GM19463 (cell line): ENCODE data around the gene LINS1.
"Not testable (repeated sequence)": the region's sequence is repeated elsewhere in the genome, so short reads cannot be mapped to it uniquely, and the experiment has no call there.

Experiments
- ATAC-seq: cut with Tn5 transposase; IDR thresholded peaks from one replicate; pipeline ENCODE4 v1.9.1; 2021; ENCODE audit warnings: mild to moderate bottlenecking, moderate library complexity; ENCODE audit not compliant: unreplicated experiment

LINS1 gene

DNA sequence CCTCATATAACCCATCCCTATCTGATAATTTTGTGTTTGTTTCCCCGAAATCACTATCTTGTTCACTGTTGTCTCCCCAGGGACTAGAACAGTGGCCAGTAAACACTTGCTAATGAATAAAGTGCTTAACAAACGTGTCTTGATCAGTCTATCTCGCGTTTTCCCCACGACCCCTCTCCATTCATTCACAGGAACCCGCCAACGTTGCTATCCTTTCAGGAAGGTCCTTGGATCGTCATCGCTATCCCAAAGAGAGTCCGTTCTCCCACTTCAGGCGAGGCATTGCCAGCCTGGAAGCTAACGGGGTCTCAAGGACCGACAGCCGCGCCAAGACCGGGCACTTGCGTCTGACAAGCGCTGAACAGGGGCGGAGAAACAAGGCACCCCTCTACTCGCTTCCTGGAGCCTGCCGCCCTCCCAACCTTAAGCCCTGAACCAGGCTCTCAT, 344 bp downstream of the LINS1 start:
- peak; percentile 3 for ATAC-seq

DNA sequence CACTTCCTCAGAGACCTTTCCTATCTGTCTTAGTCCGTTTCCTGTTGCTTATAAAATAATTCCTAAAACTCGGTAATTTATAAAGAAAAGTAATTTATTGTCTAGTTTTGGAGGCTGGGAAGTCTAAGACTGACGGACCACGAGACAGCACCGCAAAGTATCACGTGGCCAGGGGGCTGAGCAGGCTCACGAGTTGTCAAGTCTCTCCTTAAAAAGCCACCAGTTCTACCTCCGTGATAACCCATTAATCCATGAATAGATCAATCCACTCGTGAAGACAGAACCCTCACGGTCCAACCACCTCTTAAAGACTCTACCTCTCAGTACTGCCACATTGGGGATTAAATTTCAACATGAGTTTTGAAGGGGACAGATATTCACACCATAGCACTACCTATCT, 821 bp downstream of the LINS1 start:
- no peak for ATAC-seq

DNA sequence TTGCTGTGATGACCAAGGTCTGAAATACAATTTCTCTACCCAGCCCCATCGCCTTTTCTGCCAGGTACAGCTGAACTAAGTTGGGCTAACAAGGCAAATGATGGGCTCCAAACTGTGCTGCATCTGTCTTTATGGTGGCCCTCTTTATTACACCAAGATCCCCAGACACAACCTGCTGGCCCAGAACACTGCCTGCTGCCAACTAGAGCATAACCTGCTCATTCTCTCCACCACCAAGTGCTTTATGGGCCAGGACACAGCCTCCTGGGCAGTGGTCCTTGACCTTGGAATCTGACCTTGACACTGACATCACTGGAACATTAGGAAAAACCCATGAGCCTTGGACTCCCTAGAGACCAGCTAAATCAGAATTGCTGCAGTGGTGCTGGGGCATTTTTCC, 3.3 kb downstream of the LINS1 start:
- ATAC-seq = no peak

DNA sequence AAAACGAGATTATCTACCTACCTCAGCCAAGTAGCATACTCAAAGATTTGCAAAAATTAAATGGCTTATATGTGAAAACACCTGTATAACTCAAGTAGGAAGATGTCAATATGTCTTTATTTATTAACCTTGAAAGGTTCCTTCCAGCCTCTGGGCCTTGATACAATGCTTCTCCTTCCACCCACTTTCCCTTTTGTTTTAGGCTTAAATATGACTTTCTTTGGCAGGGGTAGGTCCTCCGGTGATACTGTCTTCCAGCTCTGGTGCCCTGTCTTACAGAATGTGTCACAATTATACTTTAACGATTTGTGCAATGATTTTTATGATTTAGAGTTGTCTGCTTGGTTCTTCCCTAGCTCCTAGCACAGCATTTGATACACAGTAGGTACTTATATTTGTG, 4.1 kb downstream of the LINS1 start:
- no peak for ATAC-seq

DNA sequence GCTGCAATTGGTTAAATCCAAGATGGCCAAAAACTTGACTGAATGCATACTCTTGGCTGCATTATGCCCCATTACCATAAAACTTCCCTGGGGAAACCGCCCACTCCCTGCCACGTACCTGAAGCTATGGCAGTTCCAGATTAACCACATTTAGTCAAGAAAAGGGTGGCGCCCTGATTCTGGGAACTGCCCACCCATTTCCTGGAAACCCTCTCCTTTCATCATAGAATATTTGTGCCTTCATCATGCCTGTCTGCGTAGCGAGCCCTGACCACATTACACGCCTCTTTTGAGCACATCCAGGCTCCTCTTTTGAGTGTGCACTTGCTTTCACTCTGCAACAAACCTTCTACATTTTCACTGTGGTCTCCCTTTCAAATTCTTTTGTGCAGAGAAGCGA, 5.2 kb downstream of the LINS1 start:
- ATAC-seq = peak; percentile 82

DNA sequence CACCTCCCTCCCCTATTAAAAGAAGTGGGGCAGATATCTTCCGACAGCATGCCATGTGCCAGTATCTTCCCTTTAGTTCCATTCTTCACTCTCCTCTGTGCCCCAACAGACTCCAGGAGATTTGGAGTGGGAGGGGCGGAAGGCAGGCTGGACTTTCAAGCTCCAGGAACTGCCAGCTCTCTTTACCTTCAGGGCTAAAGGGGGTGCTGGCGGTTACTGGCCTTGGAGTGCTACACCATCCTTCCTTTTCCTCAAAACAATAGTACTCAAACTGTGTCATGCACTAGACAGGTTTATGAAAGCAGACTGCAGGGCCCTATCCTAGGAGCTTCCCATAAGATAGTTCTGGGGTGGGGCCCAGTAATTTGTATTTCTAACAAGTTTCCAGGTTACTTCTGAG, 6.0 kb downstream of the LINS1 start:
- ATAC-seq = no peak

DNA sequence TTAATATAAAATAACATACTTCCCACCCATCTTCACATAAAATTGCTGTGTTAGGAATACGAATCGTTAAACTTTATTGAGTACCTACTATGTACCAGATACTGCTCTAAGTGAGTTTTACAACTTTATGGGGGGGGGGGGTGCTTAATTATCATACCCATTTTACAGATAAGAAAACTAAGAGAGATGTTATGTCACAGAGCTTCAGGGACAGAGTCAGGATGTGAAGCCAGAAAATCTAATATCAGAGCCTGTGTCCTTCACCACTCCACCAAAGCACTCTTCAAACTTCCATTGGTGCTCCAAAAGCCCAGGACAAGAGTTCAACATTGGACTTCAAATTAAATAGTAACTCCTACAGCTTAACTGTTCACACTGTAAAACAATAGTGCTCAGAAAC, 8.6 kb downstream of the LINS1 start:
- ATAC-seq = no peak

DNA sequence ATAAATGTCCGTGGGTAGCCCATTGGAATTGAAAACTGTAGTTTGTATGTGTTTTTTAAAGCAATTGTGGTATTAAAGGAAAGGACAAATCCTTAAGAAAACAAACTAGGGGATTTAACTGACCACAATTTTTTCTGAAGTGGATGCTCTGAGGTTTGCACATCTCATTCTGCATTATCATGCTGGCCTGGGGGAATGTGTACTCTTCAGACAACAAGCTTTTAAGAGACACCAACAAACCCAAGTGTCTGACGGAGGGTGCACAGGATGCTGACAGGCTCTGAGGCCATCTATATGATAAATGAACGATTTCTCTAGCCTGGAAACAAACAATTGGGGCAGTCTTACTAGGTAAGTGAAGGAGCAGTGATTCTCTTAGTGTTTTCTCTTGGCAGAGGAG, 9.1 kb downstream of the LINS1 start:
- ATAC-seq = no peak

DNA sequence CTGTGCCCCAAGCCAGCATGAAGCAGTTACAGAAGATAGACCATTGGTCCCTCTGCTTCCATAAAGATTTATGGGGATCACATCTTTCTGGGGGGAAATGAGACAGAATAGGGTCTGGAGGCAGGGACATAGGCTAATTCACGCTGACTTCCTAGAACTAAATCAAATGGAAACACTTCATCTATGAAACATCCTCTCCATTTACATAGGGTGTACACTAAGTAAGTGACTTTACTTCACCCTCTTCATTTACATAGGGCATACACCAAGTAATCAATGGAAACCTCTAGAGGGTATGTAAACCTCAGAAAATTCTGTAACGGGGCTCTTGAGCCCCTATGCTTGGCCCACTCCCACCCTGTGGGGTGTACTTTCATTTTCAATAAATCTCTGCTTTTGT, 10.1 kb downstream of the LINS1 start:
- ATAC-seq = no peak

DNA sequence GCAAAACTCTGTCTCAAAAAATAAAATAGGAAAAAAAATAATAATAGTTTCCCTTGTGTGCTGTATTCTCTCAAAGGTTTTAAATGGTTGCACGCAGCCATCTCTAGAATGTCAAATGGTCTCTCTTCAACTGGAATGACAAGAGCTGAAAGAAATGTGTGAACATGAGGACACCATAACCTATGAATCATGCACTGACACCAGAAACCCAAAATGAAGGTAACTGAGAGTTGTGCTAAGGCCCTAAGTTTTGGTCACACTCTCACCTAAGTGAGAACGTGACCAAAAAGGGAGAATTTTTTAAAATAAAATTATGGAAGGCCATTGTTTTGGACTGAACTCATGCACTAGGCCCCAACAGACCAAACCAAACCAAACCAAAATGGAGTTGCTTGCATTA, 10.8 kb downstream of the LINS1 start:
- not testable (repeated sequence) for ATAC-seq

DNA sequence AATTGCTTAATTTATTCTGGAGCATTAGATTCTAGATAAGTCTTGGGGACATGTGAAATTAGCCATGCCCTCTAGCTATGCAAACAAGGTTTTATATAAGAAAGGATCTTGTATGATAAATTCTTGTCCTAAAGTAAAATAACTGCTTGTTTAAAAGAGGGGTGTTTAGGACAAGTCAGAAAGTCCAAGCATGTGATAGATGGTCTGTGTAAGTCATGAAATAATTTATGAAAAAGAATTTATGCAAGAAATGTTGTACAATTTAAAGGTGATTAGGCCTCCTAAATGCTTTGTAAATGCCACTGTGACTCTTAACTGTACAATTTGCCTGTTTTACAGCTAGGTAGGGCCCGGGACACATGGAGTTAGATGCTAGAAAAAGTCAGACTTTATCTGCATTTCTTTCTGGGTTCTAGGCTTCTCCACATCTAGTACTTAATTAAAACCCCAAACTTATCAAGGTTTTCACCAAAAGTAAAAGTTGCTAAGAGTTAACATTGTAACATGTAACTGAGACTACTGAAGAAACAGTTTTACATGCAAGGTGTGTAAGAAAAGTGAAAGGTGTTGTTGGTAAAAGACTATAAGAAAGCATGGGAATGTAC, 13.2 kb downstream of the LINS1 start:
- ATAC-seq = no peak

DNA sequence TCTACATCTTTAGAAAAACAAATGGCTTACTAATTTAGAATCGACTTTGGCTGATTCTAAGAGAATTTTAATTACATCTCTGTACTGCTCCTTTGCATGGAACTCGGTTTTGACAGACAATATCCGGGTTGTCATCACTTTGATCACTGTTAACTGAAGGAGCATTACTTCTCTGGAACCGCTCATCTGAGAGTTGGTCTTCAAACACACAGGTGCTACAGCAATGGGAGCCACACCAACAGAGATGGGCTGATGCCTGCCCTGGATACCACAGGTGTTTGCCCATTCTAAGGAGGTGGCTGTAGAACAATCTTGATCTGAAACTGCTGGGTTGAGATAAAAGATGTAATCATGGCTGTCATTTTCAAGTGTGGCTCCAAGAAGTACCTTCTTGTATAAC, 21.6 kb downstream of the LINS1 start:
- no peak for ATAC-seq

DNA sequence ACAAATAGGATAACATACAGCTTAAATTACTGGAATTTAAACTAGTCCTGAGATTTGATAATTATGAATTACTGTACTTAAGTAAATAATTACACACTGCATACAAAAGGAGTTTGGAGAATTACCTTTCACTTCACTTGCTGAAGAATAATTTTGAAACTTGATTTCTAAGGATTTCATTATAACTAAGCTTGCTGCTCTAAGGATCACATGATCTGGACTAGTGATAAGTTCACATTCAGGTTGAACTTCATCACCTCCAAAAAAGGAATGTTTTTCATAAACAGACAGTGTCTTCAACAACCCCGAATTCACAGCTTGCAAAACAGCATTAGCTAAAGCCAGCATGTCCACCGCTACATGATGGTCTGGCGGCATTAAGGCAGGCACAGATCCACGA, 28.5 kb downstream of the LINS1 start:
- ATAC-seq = no peak

DNA sequence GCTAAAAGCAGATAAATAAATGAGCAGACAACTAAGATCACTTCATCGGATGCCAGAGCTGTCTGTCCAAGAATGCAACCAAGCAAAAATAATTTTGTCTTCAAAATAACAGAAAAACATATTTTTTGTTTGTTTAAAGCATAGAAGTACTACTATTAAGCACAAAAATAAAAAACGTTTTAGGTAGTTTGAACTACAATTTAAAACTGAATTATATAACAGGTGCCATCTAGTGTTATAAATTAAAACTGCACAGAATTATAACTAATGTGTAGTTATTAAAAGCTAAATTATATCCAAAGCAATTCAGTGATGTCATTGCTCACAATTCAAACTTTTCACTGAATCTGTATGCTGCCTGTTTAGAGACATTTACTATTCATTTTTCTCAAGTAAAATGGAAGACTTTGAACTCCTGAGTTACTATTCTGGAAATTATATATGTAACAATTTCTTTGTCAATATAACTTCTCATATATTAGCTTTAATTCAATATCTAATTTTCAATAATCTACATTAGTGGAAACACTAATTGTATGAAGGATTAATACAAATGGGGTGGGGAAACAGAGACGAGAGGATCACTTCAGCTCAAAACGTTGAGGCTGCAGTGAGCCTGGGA, 29.5 kb downstream of the LINS1 start:
- no peak for ATAC-seq

DNA sequence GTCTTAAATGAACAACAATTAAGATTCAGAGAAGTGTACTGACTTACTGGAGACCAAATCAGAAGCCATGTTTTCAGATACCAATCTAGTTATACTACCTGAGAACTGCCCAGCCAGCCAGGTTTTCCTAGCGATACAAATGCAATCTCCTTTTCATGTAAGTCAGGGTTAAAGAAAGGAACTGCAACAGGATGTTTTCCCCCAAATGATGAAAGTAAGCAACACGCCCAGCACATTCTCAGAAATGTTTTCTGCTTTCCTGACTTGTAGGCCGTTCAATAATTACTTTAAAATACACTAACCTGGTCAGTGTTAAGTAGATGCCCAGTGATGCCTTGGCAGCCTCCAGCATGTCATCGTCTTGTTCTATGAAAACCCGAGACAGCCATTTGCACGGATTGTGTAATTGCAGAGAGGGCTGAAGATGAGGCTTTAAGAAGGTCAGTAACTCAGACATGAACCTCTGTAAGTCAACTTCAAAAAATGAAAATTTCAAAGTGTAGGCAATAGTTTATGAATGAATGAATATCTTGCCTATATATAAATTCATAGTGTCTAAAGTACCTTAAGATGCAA, 30.3 kb downstream of the LINS1 start:
- no peak for ATAC-seq

DNA sequence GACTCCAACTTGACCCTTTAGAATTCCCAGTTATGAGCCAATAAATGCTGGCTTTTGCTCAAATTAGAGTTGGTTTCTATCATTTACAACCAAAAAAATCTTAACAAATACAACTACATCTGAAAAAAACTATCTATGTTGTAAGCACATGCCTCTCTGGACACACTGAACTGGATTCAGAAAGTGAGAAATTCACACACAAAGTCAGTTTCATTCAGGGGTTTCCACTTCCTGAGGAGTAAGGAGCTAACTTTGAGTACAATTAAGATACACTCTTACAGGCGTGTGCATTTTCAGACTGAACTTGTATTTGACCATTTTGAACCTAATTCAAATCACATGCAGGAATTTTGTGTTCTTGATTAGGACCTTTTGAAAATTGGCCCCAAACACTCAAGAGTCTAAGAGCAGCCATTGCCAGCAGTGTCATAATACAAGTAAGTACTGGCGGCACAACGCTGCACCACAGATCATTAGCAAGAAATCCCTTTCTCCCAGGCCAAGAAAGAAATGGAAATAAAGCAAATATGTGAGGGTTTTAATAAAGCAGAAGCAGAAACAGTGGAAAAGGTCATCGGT, 31.2 kb downstream of the LINS1 start:
- ATAC-seq = peak; percentile 53

DNA sequence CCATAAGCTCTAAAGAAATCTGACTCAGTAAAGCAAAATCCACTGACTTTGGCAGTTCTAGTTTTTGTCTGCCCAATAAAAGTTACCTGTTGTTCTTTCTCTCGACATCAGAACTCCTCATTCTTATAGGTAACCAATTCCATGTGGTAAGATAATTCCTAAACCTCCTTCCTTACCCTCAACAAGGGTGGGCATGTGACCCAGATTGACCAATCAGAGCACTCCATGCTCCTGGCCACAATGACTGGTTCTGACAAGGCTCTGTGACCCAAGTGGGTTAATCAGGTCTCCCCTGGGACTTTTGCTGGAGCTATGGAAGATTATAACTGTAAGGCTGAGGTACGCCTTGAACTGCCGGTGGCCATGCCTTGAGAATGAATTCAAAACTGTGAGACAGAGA, 31.7 kb downstream of the LINS1 start:
- ATAC-seq = no peak

DNA sequence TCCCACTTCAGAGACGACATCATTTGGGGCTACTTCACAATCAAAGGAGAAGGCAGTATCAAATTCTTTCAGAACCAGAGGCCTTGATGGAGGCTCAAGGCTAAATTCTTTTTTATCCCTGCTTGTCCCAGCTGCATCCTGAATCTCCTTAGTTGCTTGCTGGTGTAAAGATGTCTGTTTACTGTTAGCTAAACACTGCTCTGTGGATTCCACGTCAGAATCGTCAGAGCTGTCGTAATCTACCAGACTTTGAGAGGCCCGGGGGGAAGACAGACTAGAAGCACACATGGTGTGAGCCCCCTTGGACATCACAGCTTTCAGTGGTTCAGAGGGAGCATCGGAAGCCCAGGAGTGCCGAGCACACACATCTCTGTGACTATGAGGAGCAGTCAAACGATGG, 32.6 kb downstream of the LINS1 start:
- no peak for ATAC-seq

DNA sequence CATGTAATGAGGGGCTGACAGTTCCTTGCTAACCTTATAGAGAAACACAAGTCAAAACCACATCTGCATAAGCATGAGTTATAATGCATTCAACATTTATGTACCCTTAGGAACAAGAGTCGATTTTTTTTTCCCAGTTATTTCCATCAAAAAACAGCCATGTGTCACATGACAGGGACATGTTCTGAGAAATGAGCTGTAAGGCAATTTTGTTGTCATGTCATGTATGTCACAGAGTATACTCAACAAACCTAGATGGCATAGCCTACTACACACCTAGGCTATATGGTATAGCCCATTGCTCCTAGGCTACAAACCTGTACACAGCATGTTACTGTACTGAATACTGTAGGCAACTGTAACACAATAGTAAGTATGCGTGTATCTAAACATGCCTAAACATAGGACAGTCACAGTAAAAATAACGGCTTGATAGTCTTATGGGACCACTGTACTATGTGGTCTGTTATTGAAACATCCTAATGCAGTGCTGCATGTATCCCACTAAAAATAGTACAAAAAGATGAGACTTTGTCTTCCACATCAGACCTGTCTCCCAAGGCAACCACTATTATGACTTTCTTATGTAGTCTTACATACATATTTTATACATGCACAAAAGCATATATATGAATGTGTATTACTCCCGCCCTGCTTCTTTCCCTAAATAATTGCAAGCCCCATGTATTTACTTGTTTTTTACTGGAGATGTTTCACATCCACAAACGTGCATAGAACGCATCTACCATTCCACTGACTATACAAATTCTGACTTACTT, 34.9 kb downstream of the LINS1 start:
- ATAC-seq = no peak

DNA sequence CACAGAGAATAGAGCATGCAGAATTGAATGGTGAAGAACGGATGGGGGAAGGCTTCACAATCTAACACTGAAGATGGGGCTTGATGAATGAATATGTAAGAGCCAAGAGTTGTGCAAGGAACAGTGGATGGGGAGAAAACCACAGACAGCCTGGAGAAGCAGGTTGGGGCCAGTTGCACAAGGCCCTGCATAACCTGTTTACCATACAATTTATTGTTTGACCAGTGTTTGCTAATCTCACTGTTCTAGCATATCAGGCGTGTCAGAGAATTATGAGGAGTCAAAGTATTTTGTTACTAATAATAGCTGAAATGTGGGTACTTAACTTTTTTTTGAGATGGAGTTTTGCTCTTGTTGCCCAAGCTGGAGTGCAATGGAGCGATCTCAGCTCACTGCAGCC, 36.4 kb downstream of the LINS1 start:
- ATAC-seq = no peak

DNA sequence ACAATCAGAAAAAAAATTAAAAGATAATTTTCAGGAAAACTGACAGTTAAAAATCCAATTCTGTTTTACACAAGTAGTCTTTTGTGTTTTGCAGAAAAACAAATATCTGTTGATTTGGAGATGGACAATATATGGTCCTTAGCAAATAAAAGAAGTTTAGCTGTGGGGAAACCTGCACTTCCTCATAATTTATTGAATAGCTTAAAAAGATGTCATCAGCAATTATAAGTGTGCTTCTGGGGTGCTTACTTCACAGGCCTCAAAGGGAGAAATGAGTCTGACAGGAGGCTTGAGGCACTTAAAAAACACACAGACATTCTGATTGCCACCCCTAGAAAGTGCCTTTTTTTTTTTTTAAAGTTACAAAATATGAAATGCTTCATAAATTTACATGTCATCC, 41.7 kb downstream of the LINS1 start:
- ATAC-seq = no peak

DNA sequence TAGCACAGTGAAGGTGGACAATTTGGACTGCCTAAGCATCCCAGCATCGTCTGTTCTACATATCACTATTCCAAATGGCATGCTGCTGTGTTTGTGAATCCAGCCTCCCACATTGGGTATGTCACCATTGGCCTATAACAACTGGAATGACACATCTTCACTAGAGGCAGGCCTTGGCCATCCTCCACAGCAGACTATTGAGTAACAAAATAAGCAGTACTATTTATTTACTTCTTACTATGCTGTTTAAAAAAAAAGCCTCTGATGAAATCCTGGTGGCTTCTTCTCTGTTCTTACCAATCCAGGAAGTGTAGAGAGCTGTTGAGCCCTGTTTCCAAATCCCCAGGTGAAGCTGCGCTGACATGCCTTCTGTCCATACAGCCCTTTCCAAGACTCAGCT, 42.7 kb downstream of the LINS1 start:
- no peak for ATAC-seq
